SU-DHL-6 (cell line): ENCODE results near the gene AVEN.
"Not testable (repeated sequence)": the region's sequence is repeated elsewhere in the genome, so short reads cannot be mapped to it uniquely, and the experiment has no call there.

Source experiments
- H2AFZ ChIP-seq: fragments of 200-600 bp; sonication (generic); 2 replicates; pipeline ENCODE4 v1.6.1; 2014; ENCODE audit warnings: low read depth, mild to moderate bottlenecking, moderate library complexity, mixed read lengths, antibody characterized with exemption, low read length; ENCODE audit not compliant: severe bottlenecking
- H3F3A ChIP-seq: fragments of 200-600 bp; shearing (Covaris generic); 2 replicates; pipeline ENCODE4 v1.6.0; 2016; ENCODE audit warnings: antibody characterized with exemption, mild to moderate bottlenecking; ENCODE audit not compliant: insufficient read depth
- H3K27ac ChIP-seq: fragments of 200-600 bp; sonication (generic); 2 replicates; pipeline ENCODE4 v1.5.1; 2016; ENCODE audit warnings: low read depth, mild to moderate bottlenecking, low read length, moderate library complexity, mixed read lengths
- H3K27me3 ChIP-seq: fragments of 200-600 bp; sonication (generic), shearing (Covaris generic); 2 replicates; pipeline ENCODE4 v1.6.0; 2014; ENCODE audit warnings: mild to moderate bottlenecking, low read length
- H3K36me3 ChIP-seq: fragments of 200-600 bp; sonication (generic); 2 replicates; pipeline ENCODE4 v1.6.1; 2014; ENCODE audit warnings: mild to moderate bottlenecking, low read length, mixed read lengths
- H3K4me2 ChIP-seq: fragments of 300-600, 200-600 bp; shearing (Covaris generic), sonication (generic); 2 replicates; pipeline ENCODE4 v1.6.0; 2014; ENCODE audit warnings: low read length, low read depth, mild to moderate bottlenecking; ENCODE audit not compliant: poor library complexity, severe bottlenecking
- H3K4me3 ChIP-seq: fragments of 200-600 bp; sonication (generic); 2 replicates; pipeline ENCODE4 v1.5.1; 2014; ENCODE audit warnings: antibody characterized with exemption, low read length, mild to moderate bottlenecking, mixed read lengths; ENCODE audit not compliant: insufficient read depth, poor library complexity, severe bottlenecking
- H3K79me2 ChIP-seq: fragments of 200-600 bp; sonication (generic); 2 replicates; pipeline ENCODE4 v1.6.1; 2014; ENCODE audit warnings: mild to moderate bottlenecking, low read length, moderate library complexity; ENCODE audit not compliant: insufficient read depth
- H3K9ac ChIP-seq: fragments of 200-600 bp; sonication (generic); 2 replicates; pipeline ENCODE4 v1.7.0; 2014; ENCODE audit warnings: mild to moderate bottlenecking, low read length
- H3K9me2 ChIP-seq: fragments of 200-600 bp; sonication (generic); replicated peaks from 2 replicates; pipeline ENCODE4 v1.6.1; 2014; ENCODE audit warnings: low read length; ENCODE audit not compliant: insufficient read depth
- H3K9me3 ChIP-seq: fragments of 200-600 bp; sonication (generic); 2 replicates; pipeline ENCODE4 v1.6.1; 2014; ENCODE audit warnings: low read length, mixed read lengths; ENCODE audit not compliant: insufficient read depth
- H4K20me1 ChIP-seq: fragments of 200-600 bp; sonication (generic); 2 replicates; pipeline ENCODE4 v1.6.1; 2014; ENCODE audit warnings: low read depth, mild to moderate bottlenecking, antibody characterized with exemption, low read length, moderate library complexity, mixed read lengths
- EZH2phosphoT487 ChIP-seq: fragments of 200-600 bp; sonication (generic), shearing (Covaris generic); conservative IDR thresholded peaks from 2 replicates; pipeline ENCODE4 v1.6.1; 2018; ENCODE audit warnings: mild to moderate bottlenecking, antibody characterized with exemption, low read length, moderate library complexity, mixed read lengths
- TF ChIP-seq, protein P1 (sequence below): fragments of 200-600 bp; sonication (generic); IDR thresholded peaks from one replicate; pipeline ENCODE4 v1.5.1; 2017; ENCODE audit warnings: antibody characterized with exemption, mild to moderate bottlenecking, low read length, moderate library complexity; ENCODE audit not compliant: insufficient read depth, poor library complexity, severe bottlenecking

The AVEN gene

DNA sequence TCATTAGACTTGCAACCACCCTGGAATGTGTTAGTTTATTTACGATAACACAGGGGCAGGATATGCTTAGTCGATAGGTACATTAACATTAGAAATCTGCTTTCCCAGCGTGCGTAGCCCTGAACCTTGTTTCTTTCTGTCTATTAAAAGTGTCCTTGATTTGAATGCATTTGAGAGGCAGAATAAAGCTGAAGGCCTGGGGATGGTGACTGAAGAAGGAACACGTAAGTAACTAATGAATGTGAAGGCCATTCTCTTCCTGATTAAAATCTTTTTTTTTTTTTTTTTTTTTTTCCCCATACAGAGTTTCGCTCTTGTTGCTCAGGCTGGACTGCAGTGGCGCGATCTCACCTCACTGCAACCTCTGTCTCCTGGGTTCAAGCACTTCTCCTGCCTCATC, 213.6 kb downstream of the AVEN start:
- Histone ChIP-seq H3K79me2 (no peaks in the 10 kb centered on the region), H3K9ac (no peak overlapping the region), H3K27ac (no peak overlapping the region), H3K4me3 (no peak overlapping the region), H3K27me3 (no peaks in the 10 kb centered on the region), H3K9me2 (no peaks in the 10 kb centered on the region), H3K36me3 (no peaks in the 10 kb centered on the region), H3K9me3 (no peaks in the 10 kb centered on the region), H4K20me1 (no peaks in the 10 kb centered on the region), H2AFZ (no peak overlapping the region), H3K4me2 (no peak overlapping the region), H3F3A (no peaks in the 10 kb centered on the region)
- TF ChIP-seq EZH2phosphoT487: no peak
- TF ChIP-seq, protein P1, sequence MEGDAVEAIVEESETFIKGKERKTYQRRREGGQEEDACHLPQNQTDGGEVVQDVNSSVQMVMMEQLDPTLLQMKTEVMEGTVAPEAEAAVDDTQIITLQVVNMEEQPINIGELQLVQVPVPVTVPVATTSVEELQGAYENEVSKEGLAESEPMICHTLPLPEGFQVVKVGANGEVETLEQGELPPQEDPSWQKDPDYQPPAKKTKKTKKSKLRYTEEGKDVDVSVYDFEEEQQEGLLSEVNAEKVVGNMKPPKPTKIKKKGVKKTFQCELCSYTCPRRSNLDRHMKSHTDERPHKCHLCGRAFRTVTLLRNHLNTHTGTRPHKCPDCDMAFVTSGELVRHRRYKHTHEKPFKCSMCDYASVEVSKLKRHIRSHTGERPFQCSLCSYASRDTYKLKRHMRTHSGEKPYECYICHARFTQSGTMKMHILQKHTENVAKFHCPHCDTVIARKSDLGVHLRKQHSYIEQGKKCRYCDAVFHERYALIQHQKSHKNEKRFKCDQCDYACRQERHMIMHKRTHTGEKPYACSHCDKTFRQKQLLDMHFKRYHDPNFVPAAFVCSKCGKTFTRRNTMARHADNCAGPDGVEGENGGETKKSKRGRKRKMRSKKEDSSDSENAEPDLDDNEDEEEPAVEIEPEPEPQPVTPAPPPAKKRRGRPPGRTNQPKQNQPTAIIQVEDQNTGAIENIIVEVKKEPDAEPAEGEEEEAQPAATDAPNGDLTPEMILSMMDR: no peak

DNA sequence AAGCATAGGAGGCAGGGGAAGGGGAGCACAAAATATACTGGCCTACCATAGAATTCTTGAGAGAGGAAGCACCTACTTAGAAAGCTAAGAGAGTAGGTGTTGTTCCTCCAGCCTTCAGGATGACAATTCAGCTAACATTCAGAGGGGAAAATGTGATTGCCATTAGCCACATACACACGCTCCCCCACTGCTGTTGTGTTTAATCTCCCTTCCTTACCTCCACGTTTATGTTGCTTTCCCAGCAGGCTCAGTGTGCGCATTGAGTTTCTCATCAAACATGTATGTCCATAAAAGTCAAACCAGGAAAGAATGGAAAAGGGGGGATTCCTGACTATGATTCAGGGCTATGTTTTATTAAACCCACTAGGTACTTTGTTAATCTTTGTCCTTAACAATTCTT, 215.9 kb downstream of the AVEN start:
- Histone ChIP-seq H3K9me3 (no peaks in the 10 kb centered on the region), H3K4me3 (no peak overlapping the region), H3K4me2 (no peak overlapping the region), H3K36me3 (no peaks in the 10 kb centered on the region), H3F3A (no peaks in the 10 kb centered on the region), H3K9me2 (no peaks in the 10 kb centered on the region), H3K27ac (no peak overlapping the region), H3K9ac (no peak overlapping the region), H4K20me1 (no peaks in the 10 kb centered on the region), H2AFZ (no peak overlapping the region), H3K79me2 (no peaks in the 10 kb centered on the region), H3K27me3 (no peaks in the 10 kb centered on the region)
- TF ChIP-seq, protein P1: no peak
- no peak for TF ChIP-seq EZH2phosphoT487

DNA sequence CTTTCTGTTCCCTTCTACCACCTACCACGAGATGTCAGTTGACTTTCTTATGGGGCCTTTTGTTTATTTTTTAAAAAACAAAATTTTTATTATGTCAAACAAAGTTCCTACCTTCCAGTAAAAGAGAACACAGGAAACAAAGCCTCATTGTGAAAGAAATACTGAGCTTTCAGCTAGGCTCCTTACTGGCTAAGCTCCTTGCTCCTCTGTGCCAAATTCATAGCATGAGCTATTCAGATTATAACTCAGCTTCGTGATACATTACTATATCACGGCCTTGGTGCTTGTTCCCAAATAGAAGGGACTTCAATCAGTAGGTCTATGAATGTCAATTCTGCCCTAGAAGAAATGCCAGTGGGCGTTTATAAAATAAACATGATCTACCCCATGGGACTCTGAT, 216.5 kb downstream of the AVEN start:
- no peaks in the 10 kb centered on the region for H3K9me2 ChIP-seq
- TF ChIP-seq EZH2phosphoT487: no peak
- TF ChIP-seq, protein P1: no peak
- no peak overlapping the region for H3K4me2 ChIP-seq
- H3K9me3 ChIP-seq: no peaks in the 10 kb centered on the region
- no peak overlapping the region for H3K9ac ChIP-seq
- no peak overlapping the region for H3K4me3 ChIP-seq
- H3F3A ChIP-seq: no peaks in the 10 kb centered on the region
- H2AFZ ChIP-seq: no peak overlapping the region
- H3K27me3 ChIP-seq: no peaks in the 10 kb centered on the region
- no peaks in the 10 kb centered on the region for H4K20me1 ChIP-seq
- no peaks in the 10 kb centered on the region for H3K79me2 ChIP-seq
- H3K36me3 ChIP-seq: no peaks in the 10 kb centered on the region
- H3K27ac ChIP-seq: no peak overlapping the region

DNA sequence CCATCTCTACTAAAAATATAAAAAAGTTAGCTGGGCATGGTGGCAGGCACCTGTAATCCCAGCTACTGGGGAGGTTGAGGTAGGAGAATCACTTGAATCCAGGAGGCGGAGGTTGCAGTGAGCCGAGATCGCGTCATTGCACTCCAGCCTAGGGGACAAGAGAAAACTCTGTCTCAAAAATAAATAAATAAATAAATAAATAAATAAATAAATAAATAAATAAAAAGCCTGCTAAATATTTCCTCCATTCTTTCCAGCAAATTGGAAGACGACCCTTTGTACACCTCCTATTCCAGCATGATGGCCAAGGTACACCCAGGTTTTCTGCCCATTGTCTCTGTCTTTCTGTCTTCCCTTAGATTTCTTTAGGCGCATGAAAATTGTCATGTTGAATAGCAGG, 219.5 kb downstream of the AVEN start:
- H2AFZ ChIP-seq, H3K9me3 ChIP-seq, H3K9me2 ChIP-seq, H3K9ac ChIP-seq, H3K36me3 ChIP-seq, H3K4me2 ChIP-seq, H4K20me1 ChIP-seq, H3K27me3 ChIP-seq, H3K4me3 ChIP-seq, H3K27ac ChIP-seq, H3F3A ChIP-seq, H3K79me2 ChIP-seq: not testable (repeated sequence)
